GM12874 (cell line): ENCODE measurements around the gene SP6.

Experiments
- TF ChIP-seq, protein P1 (sequence below): IDR thresholded peaks from 2 replicates; pipeline ENCODE4 v1.5.1; 2011; ENCODE audit warnings: low read depth, mild to moderate bottlenecking, control low read depth, low read length, moderate library complexity; ENCODE audit not compliant: insufficient read depth

The SP6 gene

DNA sequence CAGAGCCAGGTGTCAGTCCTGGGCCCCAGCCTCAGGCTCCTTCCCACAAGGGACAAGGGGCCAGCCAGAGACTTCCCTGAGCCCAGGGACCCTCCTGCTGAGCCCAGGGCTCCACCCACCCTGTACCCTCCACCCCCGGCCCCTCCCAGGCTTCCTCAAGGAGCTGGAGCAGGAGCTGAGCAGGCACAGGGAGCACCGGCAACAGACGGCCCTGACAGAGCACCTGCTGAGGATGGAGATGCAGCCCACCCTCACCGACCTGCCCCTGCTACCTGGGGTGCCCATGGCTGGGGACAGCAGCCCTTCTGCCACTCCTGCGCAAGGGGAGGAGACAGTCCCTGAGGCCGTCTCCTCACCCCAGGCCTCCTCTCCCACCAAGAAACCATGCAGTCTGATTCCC lies 14.4 kb downstream of the SP6 start:
- TF ChIP-seq, protein P1, sequence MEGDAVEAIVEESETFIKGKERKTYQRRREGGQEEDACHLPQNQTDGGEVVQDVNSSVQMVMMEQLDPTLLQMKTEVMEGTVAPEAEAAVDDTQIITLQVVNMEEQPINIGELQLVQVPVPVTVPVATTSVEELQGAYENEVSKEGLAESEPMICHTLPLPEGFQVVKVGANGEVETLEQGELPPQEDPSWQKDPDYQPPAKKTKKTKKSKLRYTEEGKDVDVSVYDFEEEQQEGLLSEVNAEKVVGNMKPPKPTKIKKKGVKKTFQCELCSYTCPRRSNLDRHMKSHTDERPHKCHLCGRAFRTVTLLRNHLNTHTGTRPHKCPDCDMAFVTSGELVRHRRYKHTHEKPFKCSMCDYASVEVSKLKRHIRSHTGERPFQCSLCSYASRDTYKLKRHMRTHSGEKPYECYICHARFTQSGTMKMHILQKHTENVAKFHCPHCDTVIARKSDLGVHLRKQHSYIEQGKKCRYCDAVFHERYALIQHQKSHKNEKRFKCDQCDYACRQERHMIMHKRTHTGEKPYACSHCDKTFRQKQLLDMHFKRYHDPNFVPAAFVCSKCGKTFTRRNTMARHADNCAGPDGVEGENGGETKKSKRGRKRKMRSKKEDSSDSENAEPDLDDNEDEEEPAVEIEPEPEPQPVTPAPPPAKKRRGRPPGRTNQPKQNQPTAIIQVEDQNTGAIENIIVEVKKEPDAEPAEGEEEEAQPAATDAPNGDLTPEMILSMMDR: no peak

DNA sequence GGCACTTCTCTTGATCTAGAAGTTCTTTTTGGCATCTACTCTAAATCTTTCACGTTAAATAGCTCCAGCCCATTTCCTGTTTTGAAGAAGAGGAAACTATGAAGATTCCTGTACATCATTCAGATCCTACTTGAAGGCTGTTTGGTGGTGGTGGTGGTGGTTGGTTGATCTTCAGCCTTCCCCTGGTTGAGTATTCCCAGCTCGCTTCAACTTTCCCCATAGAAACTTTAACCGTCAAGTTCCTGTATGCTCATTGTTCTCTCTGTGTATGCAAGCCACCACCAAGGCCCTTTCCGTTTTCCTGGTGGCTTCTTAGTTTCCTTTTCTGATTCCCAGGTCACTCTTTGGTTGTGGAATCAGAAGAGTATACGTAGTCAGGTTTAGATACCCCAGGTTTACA lies 16.2 kb downstream of the SP6 start:
- TF ChIP-seq, protein P1: no peak

- TF ChIP-seq, protein P1: no peak
Measured at GRCh38 chr17:47831934-47832327, 19.0 kb downstream of the SP6 start.

- TF ChIP-seq, protein P1: peak; percentile 31
Measured at GRCh38 chr17:47831003-47831933, 19.7 kb downstream of the SP6 start, which contains the start of the genes LRRC46 and MRPL10. Gene LRRC46, plus strand, starts transcription at chr17:47831670. Its CDS starts 320 bp downstream, at chr17:47831990. Gene MRPL10, minus strand, starts transcription at chr17:47831541. Its CDS starts 30 bp downstream, at chr17:47831511.

DNA sequence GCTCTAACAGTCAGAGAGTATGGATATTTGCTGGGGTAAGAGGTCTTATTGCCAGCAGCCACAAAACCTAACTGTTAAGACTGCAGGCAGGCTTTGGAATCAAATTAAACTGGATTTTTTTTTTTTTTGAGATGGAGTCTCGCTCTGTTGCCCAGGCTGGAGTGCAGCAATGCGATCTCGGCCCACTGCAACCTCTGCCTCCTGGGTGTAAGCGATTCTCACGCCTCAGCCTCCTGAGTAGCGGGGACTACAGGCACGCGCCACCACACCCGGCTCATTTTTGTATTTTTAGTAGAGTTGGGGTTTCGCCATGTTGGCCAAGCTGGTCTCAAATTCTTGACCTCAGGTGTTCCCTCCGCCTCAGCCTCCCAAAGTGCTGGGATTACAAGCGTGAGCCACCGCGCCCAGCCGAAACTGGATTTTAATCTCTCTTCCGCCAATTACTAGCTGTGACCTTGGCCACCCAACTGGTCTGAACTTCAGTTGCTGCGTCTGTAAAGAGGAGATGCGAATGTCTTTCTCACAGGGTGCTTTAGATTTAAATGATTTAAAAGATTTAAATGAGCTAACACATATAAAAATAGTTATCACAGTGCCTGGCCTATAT lies 20.5 kb downstream of the SP6 start:
- TF ChIP-seq, protein P1: no peak

DNA sequence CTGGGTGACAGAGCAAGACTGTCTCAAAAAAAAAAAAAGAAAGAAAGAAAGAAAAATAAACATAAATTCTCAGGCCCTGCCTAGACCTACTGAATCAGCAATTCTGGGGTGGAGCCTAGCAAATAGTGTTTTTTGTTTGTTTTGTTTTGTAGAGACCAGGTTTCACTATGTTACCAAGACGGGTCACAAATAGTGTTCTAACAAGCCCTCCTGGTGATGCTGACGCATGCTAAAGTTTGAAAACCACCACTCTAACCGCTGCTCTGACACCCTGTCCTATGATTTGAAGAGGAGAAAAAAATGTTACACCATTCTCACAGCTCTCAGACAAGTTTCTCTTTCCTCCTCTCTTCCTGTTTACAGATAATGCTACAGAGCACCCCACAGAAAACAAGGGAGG lies 21.1 kb downstream of the SP6 start:
- TF ChIP-seq, protein P1: no peak

- TF ChIP-seq, protein P1: no peak
Measured at GRCh38 chr17:47823519-47823918, 27.4 kb downstream of the SP6 start.
